CMK (cell line): ENCODE results near the gene BLACAT1.
A peak's percentile ranks its signal among the peaks of the same experiment; 100 is the strongest.

Experiments used
- DNase-seq: peaks from one replicate; pipeline ENCODE4 v3.0.0-alpha.2; 2010; ENCODE audit warnings: low read depth

Gene BLACAT1

GRCh38 chr1:205453466-205453865, 2.4 kb downstream of the BLACAT1 start:
- DNase-seq = no peak

DNA sequence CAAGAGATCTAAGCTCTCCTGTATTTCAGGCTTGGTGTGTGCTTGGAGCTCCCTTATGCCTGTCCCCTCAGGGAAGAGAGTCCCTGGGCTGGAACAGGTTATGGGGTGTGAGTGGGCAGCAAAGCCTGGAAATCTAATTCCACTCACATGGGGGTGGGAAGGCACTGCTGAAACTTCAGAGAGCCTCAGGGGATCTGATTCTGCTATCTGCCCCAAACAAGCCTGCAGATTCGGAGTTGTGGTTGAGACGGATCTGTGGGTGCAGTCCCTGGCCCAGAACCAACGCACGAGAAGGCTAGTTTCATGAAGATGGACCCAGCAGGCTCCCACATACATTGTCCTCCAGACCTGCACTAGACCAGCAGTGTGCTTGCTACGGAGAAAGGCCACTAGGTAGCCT, 2.9 kb downstream of the BLACAT1 start:
- no peak for DNase-seq

DNA sequence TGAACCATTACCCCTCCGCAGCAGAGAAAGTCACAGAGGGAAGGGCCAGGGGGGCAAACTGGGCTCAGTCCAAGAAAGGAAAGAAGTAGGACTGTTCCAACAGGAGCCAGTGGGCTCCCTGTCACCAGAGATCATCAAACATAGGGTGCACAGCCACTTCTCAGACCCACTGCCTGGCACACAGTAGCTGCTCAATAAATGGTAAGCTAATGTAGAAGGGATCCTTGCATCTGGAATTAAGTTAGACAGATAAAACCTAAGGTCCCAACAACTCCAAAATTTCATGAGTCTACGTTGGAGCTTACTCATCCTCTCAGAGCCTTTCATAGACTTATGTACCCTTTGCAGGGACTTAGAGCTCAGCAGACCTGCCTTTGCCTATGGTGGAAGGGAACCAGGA, 3.5 kb downstream of the BLACAT1 start:
- DNase-seq = no peak

DNA sequence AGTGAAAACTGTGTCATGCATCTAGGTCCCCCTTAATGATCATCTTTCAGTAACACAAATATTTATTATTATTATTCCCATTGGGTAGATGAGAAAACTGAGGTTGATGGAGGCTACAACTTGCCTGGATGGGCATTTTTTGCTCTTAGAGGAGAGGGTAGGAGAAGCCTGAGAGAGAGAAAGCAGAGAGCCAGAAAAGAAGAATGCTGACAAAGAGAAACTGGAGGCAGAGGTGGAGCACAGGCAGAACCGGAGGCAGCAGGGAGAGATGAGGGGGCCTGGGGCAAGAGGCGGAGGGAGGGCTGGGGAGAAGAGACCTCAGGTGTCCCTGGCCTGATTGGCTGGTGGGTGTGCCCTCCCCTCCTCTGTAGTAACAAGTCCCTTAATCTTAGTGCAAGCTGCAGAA, 4.1 kb downstream of the BLACAT1 start:
- DNase-seq = no peak

- DNase-seq = no peak
Observed at GRCh38 chr1:205451202-205451601, 4.6 kb downstream of the BLACAT1 start.

DNA sequence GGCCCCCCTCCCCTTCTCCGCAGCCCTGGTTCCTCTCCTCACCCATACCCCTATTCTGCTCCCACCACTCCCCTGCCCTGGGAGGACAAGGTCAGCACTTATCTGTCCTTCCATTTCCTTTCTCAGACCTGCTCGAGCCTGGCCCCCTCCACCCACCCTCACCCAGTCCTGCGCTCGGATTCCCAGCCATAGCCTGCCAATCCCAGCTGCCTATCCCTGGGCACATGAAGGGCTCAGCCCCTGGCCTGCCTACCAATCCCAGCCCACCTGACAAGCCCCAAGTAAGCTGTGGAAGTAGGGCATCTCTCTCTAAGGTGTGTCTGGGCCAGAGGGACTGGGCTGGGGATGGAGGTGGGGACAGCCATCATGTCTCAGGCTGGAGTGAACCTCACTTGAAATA, 5.4 kb downstream of the BLACAT1 start:
- DNase-seq = no peak

- DNase-seq = no peak
Observed at GRCh38 chr1:205449750-205450443, 5.9 kb downstream of the BLACAT1 start.

- no peak for DNase-seq
Observed at GRCh38 chr1:205449254-205449749, 6.5 kb downstream of the BLACAT1 start.

DNA sequence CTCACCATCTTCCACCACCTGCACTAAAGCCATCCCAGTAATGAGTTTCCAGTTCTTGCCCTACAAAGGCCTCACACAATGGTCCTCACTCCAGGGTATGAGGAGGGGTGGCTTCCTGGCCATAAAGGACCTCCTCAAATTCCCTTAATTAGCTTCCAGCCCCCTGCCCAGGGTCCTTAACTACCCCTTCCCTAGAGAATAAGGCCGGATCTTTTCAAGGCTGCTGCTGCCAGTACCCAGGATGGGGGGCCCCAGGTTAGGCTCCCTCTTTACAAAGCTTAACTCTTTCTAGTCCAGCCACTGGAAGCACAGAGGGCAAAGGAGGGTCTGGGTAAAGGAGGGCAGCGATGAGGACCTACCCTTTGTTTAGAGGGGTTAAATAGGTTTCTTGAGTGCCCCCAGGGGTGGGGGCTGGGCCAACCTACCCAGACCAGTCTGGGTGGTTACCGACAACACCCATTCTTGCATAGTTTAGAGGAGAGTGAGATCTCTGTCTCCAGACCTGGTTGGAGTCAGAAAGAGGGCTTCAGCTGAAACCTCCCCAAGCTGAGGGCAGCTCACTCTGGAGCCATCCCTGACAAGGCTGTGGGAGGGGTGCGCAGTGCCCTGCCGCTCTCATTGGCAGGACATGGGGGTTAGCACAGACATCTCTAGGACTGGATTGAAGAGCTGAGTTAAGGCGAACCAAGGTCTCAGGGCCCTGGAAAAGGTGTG, 7.1 kb downstream of the BLACAT1 start:
- no peak for DNase-seq

DNA sequence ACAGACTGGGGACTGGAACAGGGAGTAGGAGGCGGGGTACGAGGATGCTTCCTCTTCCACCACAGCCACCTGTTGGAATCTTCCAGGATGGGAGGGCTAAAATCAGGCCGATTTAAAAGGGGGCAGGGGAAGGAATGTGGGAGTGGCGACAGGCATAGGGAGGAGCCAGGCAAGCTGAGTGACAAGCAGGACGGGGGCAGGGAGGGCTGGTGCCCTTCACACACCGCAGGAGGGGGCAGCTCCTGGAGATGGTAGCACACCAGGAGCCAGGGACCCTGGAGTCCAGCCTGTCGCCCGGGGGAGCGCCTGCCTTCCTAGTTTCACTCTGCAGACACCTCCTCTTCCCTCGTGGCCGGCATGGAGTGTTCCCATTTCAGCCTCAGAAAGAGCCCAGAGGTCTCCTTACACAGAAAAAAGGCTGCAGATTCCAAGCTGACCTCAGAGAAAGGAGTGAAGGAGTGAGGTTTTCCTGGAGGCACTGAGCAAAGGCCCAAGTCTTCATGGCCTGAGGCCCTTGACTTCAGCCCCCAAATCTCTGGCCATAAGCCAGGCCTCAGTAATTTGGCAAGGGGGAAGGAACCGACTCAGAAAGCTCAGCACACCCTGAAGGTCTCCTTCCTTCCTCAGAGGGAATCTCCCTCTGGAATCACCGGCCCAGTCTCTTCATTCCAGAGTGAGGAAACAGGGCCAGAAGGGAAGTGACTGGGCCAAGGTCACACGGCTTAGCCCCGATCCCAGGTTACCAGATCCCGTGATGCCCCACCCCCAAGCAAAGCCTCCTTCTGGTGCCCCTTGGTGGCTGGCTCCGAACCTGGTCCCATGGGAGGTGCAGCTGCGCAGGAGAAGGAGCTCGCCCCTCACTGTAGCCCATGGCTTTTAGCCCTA, 8.1 kb downstream of the BLACAT1 start:
- DNase-seq = no peak

DNA sequence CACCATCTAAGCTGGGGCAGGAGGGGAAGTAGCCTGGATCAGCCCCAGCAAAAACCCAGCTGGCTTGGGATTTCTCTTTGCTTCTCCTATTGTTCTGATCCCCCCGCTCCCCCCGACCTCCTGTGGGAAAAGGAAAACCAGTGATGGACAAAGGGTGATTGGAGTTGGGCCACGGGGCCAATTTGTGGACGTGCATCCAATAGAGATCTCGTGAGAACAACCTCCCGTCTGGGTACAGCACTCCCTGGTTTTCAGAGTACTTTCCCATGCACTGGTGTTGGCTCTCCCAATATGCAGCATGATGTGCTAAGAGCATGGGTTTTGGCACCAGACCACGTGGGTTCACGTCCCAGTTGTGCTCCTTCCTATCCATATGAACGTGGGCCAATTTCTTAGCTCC, 9.0 kb downstream of the BLACAT1 start:
- no peak for DNase-seq

DNA sequence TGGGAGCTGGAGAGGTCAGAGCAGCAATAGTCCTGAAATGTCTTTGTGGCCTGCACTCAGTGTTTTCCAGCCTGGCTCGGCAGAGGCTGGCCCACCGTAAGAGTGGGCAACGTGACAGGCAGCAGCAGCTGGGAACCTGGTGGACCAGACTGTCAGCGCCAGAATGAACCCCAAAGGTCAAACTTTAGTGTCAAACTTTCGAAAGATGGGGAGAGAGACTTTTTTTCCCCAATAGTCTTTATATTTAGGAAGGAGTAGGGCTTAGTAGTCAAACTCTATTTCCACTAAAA, 10.3 kb downstream of the BLACAT1 start:
- DNase-seq = no peak

- no peak for DNase-seq
Observed at GRCh38 chr1:205444931-205445645, 10.8 kb downstream of the BLACAT1 start.

GRCh38 chr1:205444300-205444930, 11.4 kb downstream of the BLACAT1 start:
- no peak for DNase-seq

DNA sequence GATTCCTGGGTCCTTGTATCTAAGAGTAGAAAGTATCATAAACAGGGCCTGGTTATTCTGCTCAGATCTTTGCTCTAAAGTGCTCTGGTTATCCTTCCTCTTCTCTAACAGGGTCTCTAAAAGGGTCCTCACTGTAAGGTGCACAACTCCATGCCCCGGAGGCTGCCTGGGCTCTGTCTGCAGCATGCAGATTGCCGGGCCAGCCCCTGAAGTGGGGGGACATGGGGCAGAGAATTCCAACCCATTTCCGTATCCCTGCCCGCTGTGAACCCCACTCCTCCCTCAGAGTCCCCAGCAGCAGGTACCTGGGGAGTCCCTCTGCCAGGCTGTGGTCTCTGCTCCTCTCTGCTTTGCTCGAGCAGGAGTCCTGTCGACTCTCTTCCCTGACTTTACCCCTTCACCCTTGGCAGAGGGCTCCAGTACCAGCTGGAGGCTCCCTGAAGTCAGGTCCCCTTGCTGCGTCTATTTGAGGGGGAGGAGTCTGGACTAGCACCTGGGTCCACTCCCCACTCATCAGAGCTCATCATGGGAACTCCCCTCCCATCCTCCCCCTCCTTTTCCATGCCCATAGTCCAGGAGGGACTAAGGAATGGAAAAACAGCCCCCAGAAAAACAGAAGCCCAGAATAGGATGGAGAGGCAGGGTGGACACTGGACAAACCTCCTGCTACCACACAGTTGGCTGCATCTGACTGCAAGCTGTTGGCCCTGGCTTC, 12.1 kb downstream of the BLACAT1 start:
- DNase-seq = no peak

DNA sequence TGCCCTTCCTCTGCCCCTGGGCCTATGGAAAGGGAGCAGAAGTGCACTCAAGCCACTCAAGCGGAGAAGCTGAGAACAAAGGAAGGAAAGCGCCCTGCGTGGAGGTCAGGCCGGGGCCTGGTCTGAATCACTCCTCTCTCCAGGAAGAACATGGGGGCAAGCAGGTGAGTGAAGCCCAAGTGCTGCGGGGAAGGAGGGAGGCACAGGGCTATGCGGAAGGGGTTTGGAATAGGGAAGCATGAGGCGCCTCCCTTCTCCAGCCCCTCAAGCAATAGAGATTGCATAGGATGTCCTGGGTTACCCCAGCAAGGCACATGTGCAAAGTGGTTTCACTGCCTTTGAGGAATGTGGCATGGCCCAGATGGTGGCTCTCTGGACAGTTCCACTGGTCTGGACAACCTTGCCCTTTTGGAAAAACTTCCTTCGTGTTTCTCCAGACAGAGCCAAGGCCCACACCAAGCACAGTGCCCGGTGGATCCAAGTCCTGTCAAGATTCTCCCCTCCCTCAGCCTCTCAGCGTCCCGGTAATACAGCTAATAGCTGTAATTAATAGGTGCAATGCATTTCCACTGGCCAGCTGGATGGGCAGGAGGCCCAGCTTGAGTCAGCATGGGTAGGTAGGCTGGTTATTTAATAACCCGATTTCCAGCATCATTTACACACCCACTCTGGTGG, 13.7 kb downstream of the BLACAT1 start:
- no peak for DNase-seq

GRCh38 chr1:205441716-205442050, 14.2 kb downstream of the BLACAT1 start:
- no peak for DNase-seq

GRCh38 chr1:205441318-205441633, 14.6 kb downstream of the BLACAT1 start:
- DNase-seq = no peak

- peak; percentile 57 for DNase-seq
Observed at GRCh38 chr1:205440476-205441317, 15.1 kb downstream of the BLACAT1 start.

- DNase-seq = no peak
Observed at GRCh38 chr1:205440121-205440475, 15.7 kb downstream of the BLACAT1 start.
